Natural killer cell treated with Interleukin-12 subunit alpha and Interleukin-12 subunit beta and Interleukin-15 and Interleukin-18, amount 100 ng/mL, for 72 hours (primary cell): ENCODE measurements around the gene OR2L5. TPM values are rescaled to one million over a fixed set of nuclear protein-coding genes. Genes with fewer than 3 reads are reported as not detected.

Source experiments
- ATAC-seq, 2 donors: fragments of 150-1000 bp; cut with Tn5 transposase in 1 of 2; sonication (Bioruptor Pico), chemical (Tn5 transposase) in 1 of 2; 2 replicates each; pipeline ENCODE4 v1.10.0; 2021
- DNase-seq: peaks from one replicate; pipeline ENCODE4 v3.0.0; 2022; ENCODE audit warnings: low spot score
- H3K27ac Mint-ChIP-seq, 2 donors: 1 replicate in 1 of 2; 2 replicates in 1 of 2; pipeline ENCODE4 v1.8.0; 2022; ENCODE audit warnings: mixed read lengths in 2 of 2, mild to moderate bottlenecking in 1 of 2, moderate library complexity in 1 of 2
- H3K27me3 Mint-ChIP-seq, 2 donors: 1 replicate in 1 of 2; 2 replicates in 1 of 2; pipeline ENCODE4 v1.8.0; 2022; ENCODE audit warnings: mixed read lengths in 2 of 2
- H3K36me3 Mint-ChIP-seq: one replicate; pipeline ENCODE4 v1.8.0; 2022; ENCODE audit warnings: mixed read lengths
- H3K4me1 Mint-ChIP-seq, 2 donors: 1 replicate in 1 of 2; 2 replicates in 1 of 2; pipeline ENCODE4 v1.8.0; 2022; ENCODE audit warnings: low read depth in 2 of 2, mixed read lengths in 2 of 2, mild to moderate bottlenecking in 1 of 2
- H3K4me3 Mint-ChIP-seq: one replicate; pipeline ENCODE4 v1.8.0; 2022; ENCODE audit warnings: mixed read lengths
- H3K9me3 Mint-ChIP-seq: 2 replicates; pipeline ENCODE4 v1.8.0; 2022; ENCODE audit warnings: mixed read lengths
- total RNA-seq, 2 donors: library from RNA; stranded (reverse); gene quantifications; one replicate each; pipeline ENCODE4 v1.2.3, GENCODE V29; 2022

The OR2L5 gene
- total RNA-seq: not detected

GRCh38 chr1:248013229-248013710 lies at the start of gene OR2L5:
Gene OR2L5, plus strand, starts transcription at chr1:248013660. Its CDS starts 8,288 bp downstream, at chr1:248021948.
- Mint-ChIP-seq H3K27me3 (no peaks in the 10 kb centered on the region), H3K4me1 (no peaks in the 10 kb centered on the region), H3K4me3 (no peak within 1 kb of the TSS), H3K36me3 (peaks cover 29% of the 10 kb centered on the region), H3K27ac (no peak within 1 kb of the TSS), H3K9me3 (peaks cover 25% of the 10 kb centered on the region)
- no peak for DNase-seq
- ATAC-seq: no peak

- DNase-seq (no peak), ATAC-seq (no peak)
- Mint-ChIP-seq H3K27me3 (no peaks in the 10 kb centered on the region), H3K36me3 (peaks cover 5% of the 10 kb centered on the region), H3K4me1 (peaks cover 0 to 4% of the 10 kb centered on the region in 2 donors), H3K4me3 (no peak within 1 kb of the TSS), H3K9me3 (peaks cover 15% of the 10 kb centered on the region), H3K27ac (no peak within 1 kb of the TSS)
These were observed 48.5 kb upstream of the OR2L5 start, which contains the start of gene OR2AK2 for GRCh38 chr1:247964933-247965332. Gene OR2AK2, plus strand, starts transcription at chr1:247965233. Its CDS starts 144 bp downstream, at chr1:247965377.

GRCh38 chr1:247966532-247967204 lies 46.8 kb upstream of the OR2L5 start:
- H3K36me3 Mint-ChIP-seq: peaks cover 6% of the 10 kb centered on the region
- H3K27me3 Mint-ChIP-seq: no peaks in the 10 kb centered on the region
- H3K9me3 Mint-ChIP-seq: peaks cover 12% of the 10 kb centered on the region
- H3K4me1 Mint-ChIP-seq: peaks cover 0 to 4% of the 10 kb centered on the region in 2 donors
- DNase-seq (no peak), ATAC-seq (no peak)
- no peak overlapping the region for H3K4me3 Mint-ChIP-seq
- no peak overlapping the region for H3K27ac Mint-ChIP-seq

GRCh38 chr1:247992986-247993385 lies 20.5 kb upstream of the OR2L5 start:
- Mint-ChIP-seq H3K4me1 (no peaks in the 10 kb centered on the region), H3K27me3 (no peaks in the 10 kb centered on the region), H3K27ac (no peak overlapping the region), H3K9me3 (peaks cover 4% of the 10 kb centered on the region), H3K36me3 (peaks cover 5% of the 10 kb centered on the region), H3K4me3 (no peak overlapping the region)
- no peak for DNase-seq
- no peak for ATAC-seq

GRCh38 chr1:247998811-247999210 lies 14.6 kb upstream of the OR2L5 start:
- Mint-ChIP-seq H3K4me3 (no peak overlapping the region), H3K27ac (no peak overlapping the region), H3K27me3 (no peaks in the 10 kb centered on the region), H3K9me3 (peaks cover 11% of the 10 kb centered on the region), H3K36me3 (peaks cover 5% of the 10 kb centered on the region), H3K4me1 (no peaks in the 10 kb centered on the region)
- ATAC-seq (no peak), DNase-seq (no peak)

GRCh38 chr1:248000169-248000568 lies 13.3 kb upstream of the OR2L5 start:
- H3K4me1 Mint-ChIP-seq: no peaks in the 10 kb centered on the region
- H3K27me3 Mint-ChIP-seq: no peaks in the 10 kb centered on the region
- H3K36me3 Mint-ChIP-seq: peaks cover 5% of the 10 kb centered on the region
- H3K9me3 Mint-ChIP-seq: peaks cover 11% of the 10 kb centered on the region
- ATAC-seq (no peak), DNase-seq (no peak)
- H3K27ac Mint-ChIP-seq: no peak overlapping the region
- H3K4me3 Mint-ChIP-seq: no peak overlapping the region

GRCh38 chr1:248007778-248008177 lies 5.7 kb upstream of the OR2L5 start:
- Mint-ChIP-seq H3K27me3 (no peaks in the 10 kb centered on the region), H3K27ac (no peak overlapping the region), H3K4me3 (no peak overlapping the region), H3K36me3 (peaks cover 29% of the 10 kb centered on the region), H3K9me3 (peaks cover 35% of the 10 kb centered on the region), H3K4me1 (no peaks in the 10 kb centered on the region)
- DNase-seq (no peak), ATAC-seq (no peak)

- no peak for ATAC-seq
- Mint-ChIP-seq H3K27ac (no peak overlapping the region), H3K27me3 (no peaks in the 10 kb centered on the region), H3K4me1 (no peaks in the 10 kb centered on the region), H3K9me3 (peaks cover 30% of the 10 kb centered on the region), H3K36me3 (peaks cover 29% of the 10 kb centered on the region), H3K4me3 (no peak overlapping the region)
- DNase-seq: no peak
These were observed 3.8 kb upstream of the OR2L5 start for GRCh38 chr1:248009681-248010080.

- no peak for DNase-seq
- no peak for ATAC-seq
- H3K4me1 Mint-ChIP-seq: no peaks in the 10 kb centered on the region
- H3K9me3 Mint-ChIP-seq: peaks cover 21% of the 10 kb centered on the region
- peaks cover 7% of the 10 kb centered on the region for H3K36me3 Mint-ChIP-seq
- H3K27ac Mint-ChIP-seq: no peak overlapping the region
- no peak overlapping the region for H3K4me3 Mint-ChIP-seq
- no peaks in the 10 kb centered on the region for H3K27me3 Mint-ChIP-seq
These were observed 2.3 kb downstream of the OR2L5 start for GRCh38 chr1:248015803-248016202.

- Mint-ChIP-seq H3K27me3 (no peaks in the 10 kb centered on the region), H3K9me3 (peaks cover 29% of the 10 kb centered on the region), H3K27ac (no peak within 1 kb of the TSS), H3K4me1 (no peaks in the 10 kb centered on the region), H3K4me3 (no peak within 1 kb of the TSS), H3K36me3 (peaks cover 12% of the 10 kb centered on the region)
- ATAC-seq (no peak), DNase-seq (no peak)
These were observed 16.3 kb downstream of the OR2L5 start, which contains the start of gene OR2L2 for GRCh38 chr1:248029770-248030169. Gene OR2L2, plus strand, starts transcription at chr1:248030070. Its CDS starts 8,198 bp downstream, at chr1:248038268.

- no peak for DNase-seq
- ATAC-seq: no peak
- H3K27ac Mint-ChIP-seq: no peak overlapping the region
- H3K4me3 Mint-ChIP-seq: no peak overlapping the region
- peaks cover 6% of the 10 kb centered on the region for H3K36me3 Mint-ChIP-seq
- H3K4me1 Mint-ChIP-seq: no peaks in the 10 kb centered on the region
- peaks cover 17% of the 10 kb centered on the region for H3K9me3 Mint-ChIP-seq
- H3K27me3 Mint-ChIP-seq: no peaks in the 10 kb centered on the region
These were observed 31.7 kb downstream of the OR2L5 start for GRCh38 chr1:248045209-248045608.

- Mint-ChIP-seq H3K4me1 (no peaks in the 10 kb centered on the region), H3K27me3 (no peaks in the 10 kb centered on the region), H3K4me3 (no peak within 1 kb of the TSS), H3K27ac (no peak within 1 kb of the TSS), H3K9me3 (peaks cover 22% of the 10 kb centered on the region), H3K36me3 (peaks cover 6% of the 10 kb centered on the region)
- ATAC-seq (no peak), DNase-seq (no peak)
These were observed 33.1 kb downstream of the OR2L5 start, which contains the start of gene OR2L3 for GRCh38 chr1:248046536-248046935. Gene OR2L3, plus strand, starts transcription at chr1:248046836. Its CDS starts 13,846 bp downstream, at chr1:248060682.

- Mint-ChIP-seq H3K27me3 (no peaks in the 10 kb centered on the region), H3K4me1 (no peaks in the 10 kb centered on the region), H3K4me3 (no peak overlapping the region), H3K9me3 (peaks cover 22% of the 10 kb centered on the region), H3K27ac (no peak overlapping the region), H3K36me3 (peaks cover 6% of the 10 kb centered on the region)
- ATAC-seq (no peak), DNase-seq (no peak)
These were observed 33.5 kb downstream of the OR2L5 start for GRCh38 chr1:248047008-248047407.

- no peak overlapping the region for H3K27ac Mint-ChIP-seq
- no peaks in the 10 kb centered on the region for H3K4me1 Mint-ChIP-seq
- DNase-seq (no peak), ATAC-seq (no peak)
- H3K36me3 Mint-ChIP-seq: peaks cover 5% of the 10 kb centered on the region
- H3K9me3 Mint-ChIP-seq: peaks cover 31% of the 10 kb centered on the region
- no peaks in the 10 kb centered on the region for H3K27me3 Mint-ChIP-seq
- no peak overlapping the region for H3K4me3 Mint-ChIP-seq
These were observed 41.2 kb downstream of the OR2L5 start for GRCh38 chr1:248054671-248055070.
